GM21367 (cell line): Measurements from ENCODE around the gene B4GALT2.

Experiments
- ATAC-seq: cut with Tn5 transposase; IDR thresholded peaks from one replicate; pipeline ENCODE4 v1.9.1; 2021; ENCODE audit not compliant: unreplicated experiment

The B4GALT2 gene

DNA sequence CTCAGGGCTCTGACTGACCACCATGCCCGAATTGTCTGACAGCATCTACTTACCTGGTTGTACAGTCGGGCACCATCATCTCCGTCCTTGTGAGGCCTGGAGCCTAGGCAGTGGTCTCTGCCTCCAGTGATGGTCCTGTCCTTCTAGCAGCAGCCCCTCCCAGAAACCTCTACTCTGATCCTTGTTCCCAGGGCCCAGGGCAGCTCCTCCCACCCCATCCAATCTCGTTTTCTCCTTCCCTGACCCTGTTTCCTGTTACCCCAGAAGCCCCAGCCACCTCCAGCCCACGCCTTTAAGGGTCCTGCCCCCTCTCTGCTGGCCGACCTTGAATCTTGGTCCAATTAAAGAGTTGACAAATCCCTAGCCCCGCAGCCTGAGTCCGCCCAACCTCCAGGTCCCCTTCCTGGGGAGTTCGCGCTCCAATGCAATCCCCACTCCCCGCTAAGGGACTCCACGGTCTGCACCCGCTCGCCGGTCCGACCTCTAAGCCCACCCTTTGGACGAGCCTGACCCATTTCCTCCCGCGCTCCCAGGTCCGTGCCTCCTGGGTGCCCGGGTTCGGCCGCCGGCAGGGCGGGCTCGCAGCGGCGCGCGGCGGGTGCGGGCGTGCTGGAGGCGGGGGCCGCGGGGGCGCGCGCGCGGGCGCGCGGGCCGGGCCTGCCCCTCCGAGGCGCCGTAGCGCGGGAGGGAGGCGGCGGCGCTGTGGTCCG lies at the start of gene B4GALT2:
B4GALT2 (plus strand) TSS at position 660 of the 710 bp plus-strand sequence. CDS start 1,951 bp downstream, outside the sequence.
- ATAC-seq, result no peak

- ATAC-seq, result no peak
Observed at GRCh38 chr1:43930168-43930948, 48.7 kb upstream of the B4GALT2 start.

DNA sequence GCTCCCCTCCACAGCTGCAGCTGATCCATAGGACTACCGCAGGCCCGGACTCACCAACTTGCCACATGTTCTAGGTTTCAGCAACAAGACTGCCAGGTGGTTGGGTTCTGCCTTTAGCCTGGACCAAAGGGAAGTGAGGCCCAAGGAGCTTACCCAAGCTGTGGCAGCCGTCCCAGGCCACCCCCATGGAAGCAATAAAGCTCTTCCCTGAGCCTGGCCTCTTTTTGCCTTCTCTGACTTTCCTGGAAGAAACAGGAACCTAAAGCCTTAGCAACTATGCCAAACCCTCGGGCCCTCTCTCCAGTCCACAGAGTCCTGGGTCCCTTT lies 48.1 kb upstream of the B4GALT2 start:
- no peak for ATAC-seq

DNA sequence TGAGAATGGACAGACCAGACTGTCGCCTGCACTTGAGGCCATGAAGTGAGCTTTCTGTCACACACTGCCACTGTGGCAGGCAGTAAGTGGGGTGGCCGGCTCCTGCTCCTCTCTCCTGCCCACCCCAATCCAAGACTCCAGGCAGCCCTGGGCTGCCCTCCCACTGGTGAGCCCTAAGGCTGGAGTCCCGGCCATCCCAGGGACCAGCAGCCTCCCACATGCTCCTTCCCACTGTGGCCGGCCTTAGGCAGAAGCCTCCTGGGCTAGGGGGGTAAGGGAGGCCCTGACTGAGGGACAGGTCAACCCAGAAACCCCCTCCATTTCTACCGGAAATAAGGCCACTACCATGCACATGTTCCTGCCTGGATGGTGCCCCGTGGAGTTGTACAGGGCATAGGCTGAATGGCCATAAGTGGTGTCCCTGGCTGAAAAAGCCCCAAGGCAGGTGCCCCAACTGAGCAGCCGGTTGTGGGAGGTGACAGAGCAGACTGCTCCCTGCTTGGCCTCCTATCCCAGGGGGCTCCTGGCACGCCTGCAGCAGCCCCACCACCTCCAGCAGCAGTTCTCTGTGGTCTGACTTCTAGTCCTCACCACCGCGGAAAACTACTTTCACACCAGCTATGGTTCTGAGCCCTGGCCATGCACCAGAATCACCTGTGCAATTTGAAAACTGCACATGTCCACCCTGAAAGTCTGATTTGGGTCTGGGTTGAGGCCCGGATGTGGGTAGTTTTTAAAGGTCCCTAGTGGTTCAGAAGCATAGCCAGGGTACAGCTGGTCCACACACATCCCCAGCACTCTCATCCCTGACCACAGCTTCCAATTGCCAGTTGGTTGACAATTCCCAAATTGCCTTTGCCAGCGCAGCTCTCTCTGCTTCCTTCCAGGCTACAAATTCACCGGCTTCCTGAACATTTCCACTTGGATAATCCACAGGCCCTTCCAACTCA lies 47.0 kb upstream of the B4GALT2 start:
- no peak for ATAC-seq

GRCh38 chr1:43932786-43933385 lies 46.1 kb upstream of the B4GALT2 start:
- no peak for ATAC-seq

DNA sequence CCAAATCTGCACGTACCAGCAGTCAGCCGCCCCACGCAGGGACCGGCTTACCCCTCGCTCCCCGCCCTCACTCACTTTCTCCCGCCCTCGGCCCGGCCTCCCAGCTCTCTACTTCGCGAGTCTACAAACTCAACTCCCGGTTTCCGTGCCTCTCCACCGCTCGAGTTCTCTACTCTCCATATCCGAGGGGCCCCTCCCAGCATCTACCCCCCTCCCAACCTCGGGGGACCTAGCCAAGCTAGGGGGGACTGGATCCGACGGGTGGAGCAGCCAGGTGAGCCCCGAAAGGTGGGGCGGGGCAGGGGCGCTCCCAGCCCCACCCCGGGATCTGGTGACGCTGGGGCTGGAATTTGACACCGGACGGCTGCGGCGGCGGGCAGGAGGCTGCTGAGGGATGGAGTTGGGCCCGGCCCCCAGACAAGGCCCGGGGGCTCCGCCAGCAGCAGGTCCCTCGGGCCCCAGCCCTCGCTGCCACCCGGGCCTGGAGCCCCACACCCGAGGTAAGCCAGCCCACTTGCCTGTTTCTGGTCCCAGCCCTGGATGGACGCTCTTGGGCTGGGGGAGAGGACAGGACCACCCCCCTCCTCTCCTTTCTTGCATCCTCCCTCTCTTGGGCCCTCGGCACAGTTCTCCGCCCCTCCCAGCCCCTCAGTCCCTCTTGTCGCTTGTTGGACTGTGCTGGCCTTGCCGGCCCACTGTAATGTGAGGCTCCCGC lies 45.5 kb upstream of the B4GALT2 start, which contains the start of gene ARTN:
ARTN (plus strand) TSS at position 416 of the 715 bp plus-strand sequence. CDS start 1,856 bp downstream, outside the sequence.
- no peak for ATAC-seq

- ATAC-seq, result no peak
Observed at GRCh38 chr1:43934101-43934985, 44.7 kb upstream of the B4GALT2 start.

DNA sequence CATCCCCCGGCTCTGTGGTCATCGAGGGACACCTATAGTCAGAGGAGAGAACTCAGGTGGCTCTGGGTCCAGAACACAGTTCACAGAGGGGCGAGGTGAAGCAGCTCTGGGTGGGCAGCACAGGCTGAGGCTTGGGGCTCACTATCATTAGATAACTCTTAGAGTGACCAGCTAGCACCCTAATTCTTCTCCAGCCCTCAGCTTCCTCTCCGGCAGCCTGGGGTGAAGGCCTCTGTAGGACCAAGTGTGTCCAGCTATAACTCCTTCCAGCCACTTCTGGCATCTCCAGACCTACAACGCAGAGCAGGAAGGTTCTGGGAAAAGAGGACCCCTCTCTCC lies 44.1 kb upstream of the B4GALT2 start:
- ATAC-seq, result no peak

- no peak for ATAC-seq
Observed at GRCh38 chr1:43935711-43936427, 43.1 kb upstream of the B4GALT2 start.

DNA sequence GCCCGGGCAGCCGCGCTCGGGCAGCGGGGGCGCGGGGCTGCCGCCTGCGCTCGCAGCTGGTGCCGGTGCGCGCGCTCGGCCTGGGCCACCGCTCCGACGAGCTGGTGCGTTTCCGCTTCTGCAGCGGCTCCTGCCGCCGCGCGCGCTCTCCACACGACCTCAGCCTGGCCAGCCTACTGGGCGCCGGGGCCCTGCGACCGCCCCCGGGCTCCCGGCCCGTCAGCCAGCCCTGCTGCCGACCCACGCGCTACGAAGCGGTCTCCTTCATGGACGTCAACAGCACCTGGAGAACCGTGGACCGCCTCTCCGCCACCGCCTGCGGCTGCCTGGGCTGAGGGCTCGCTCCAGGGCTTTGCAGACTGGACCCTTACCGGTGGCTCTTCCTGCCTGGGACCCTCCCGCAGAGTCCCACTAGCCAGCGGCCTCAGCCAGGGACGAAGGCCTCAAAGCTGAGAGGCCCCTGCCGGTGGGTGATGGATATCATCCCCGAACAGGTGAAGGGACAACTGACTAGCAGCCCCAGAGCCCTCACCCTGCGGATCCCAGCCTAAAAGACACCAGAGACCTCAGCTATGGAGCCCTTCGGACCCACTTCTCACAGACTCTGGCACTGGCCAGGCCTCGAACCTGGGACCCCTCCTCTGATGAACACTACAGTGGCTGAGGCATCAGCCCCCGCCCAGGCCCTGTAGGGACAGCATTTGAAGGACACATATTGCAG lies 42.4 kb upstream of the B4GALT2 start:
- ATAC-seq, result no peak

DNA sequence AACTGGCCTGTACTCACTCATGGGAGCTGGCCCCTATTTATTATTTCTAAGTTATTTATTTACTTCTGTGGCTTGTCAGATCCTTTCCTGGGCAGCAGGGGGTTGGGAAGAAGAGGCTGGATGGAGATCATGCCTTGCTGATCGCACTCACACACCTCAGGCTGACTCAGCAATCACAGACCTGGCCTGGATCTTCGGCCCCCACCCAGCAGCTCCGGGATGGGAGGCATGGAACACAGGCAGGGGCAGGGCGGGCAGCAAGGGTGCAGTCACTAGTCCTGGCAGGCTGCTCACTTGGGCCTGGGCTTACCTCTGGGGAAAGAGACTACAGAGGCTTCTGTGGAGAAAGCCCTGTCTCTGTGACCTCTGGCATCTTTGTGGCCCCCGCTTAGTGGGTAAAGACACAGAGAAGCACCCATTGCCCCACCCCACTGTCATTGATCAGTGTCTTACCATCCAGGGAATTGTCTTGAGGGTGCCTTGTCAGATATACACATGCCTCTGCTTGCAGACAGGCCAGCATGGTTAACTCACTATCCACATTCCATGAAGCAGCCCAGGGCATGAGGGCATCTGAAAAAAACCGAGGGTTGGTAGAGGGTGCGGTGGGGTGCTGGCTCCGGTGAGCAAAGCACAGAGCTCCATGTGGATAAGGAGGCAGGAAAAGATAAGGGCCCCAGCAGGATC lies 41.7 kb upstream of the B4GALT2 start:
- ATAC-seq, result no peak

DNA sequence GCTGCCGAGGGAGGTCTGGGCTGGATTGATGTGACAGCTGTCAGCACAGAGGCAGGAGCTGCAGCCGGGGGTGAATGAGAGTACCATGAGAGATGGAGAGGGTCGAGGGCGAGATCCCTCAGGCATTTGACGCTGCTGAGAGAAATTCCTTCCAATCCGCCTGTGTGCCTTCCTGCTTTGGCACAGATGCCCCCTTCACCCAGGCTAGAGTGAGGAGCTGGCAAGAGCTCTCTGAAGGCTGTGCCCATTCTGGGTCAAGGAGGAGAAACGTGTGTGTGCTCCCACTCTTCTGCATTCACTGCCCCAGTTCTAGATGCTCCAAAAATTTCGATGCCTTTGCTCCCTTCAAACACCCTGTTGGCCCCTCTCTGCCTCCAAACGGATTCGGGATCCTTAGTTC lies 40.6 kb upstream of the B4GALT2 start:
- no peak for ATAC-seq

DNA sequence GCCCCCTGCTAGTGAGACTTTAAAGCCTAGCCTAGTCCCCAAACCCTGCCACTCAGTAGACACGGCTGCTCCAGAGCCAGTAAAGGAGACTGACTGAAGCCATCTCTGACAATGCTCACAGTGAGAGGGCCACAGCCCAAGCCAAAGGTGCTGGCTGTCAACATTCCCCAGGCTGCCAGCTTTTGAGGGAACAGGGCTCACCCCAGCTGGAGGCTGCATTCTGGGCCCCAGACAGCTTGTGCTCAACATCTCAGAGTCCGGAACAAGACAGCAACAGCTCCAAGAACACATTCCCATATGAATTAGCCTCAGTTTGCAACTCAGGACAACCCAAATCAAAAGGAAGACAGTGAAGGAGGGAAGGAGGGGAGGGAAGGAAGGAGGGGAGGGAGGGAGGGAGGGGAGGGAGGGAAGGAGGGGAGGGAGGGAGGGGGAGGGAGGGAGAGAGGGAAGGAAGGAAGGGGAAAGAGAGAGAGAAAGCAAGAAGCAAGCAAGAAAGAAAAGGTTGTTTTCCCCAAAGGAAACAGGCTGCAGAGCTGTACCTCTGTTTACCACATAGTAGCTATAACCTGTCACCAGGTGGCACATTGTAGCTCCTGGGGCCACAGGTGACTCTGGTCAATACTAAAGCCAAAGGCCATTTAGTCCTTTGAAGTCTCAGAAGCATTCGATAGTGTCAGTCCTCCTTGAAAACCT lies 40.0 kb upstream of the B4GALT2 start:
- no peak for ATAC-seq

GRCh38 chr1:43942411-43942810 lies 36.6 kb upstream of the B4GALT2 start:
- no peak for ATAC-seq

- ATAC-seq, result no peak
Observed at GRCh38 chr1:43944860-43945259, 34.1 kb upstream of the B4GALT2 start.

DNA sequence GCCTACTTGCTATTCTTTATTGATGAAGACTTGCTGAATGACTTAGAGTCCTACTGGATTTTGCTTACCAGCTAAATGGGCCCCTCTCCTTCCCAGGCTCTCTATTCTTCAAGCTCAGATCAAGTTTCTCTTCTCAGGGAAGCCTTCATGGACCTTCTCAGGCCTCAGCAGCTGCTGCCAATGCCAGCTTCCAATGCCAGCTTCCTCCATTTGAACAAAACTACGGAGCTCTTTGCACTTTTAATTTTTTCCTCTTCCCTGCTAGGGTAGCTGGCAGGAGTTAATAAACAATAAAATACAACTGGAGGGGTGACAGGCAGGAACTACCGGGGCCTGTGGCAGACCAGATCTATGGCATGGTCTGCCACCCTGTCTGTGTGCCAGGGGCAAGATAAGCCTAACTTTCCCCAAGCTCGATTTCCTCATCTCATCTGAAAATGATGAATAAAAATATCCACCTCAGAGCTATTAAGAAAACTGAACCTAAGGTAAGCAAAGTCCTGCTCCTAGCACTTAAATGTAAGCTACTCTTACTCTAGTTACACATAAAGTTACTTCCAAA lies 33.3 kb upstream of the B4GALT2 start:
- ATAC-seq, result no peak
